K562 (cell line): ENCODE data around the gene STAM2. TPM values are rescaled to one million over a fixed set of nuclear protein-coding genes. Genes with fewer than 3 reads are reported as not detected.

Experiments
- ATAC-seq: fragments of 200-7000 bp; cut with Tn5 transposase; 3 replicates; pipeline ENCODE4 v1.9.1; 2020; ENCODE audit warnings: moderate library complexity
- BruUV-seq: library from RNA; stranded (reverse); fragments of 400-500 nt; replicated peaks from 2 replicates; lab custom pipeline; 2021; lab: Mats Ljungman, UMichigan
- CTCF ChIA-PET: fragments of 300-600 bp; formaldehyde crosslinking; extraction: SDS; loops from one replicate; lab custom pipeline; 2021; ENCODE audit warnings: low intra/inter-chr PET ratio; lab: Yijun Ruan, JAX
- POLR2A ChIA-PET: fragments of 300-600, 350-650 bp; sonication (Branson Sonifier 250); formaldehyde crosslinking; extraction: SDS; loops from one replicate; lab custom pipeline; 2021; ENCODE audit warnings: antibody characterized with exemption, inconsistent platforms; lab: Yijun Ruan, JAX
- DNase-seq, 4 experiments: peaks; one replicate each; pipeline versions ENCODE4 v3.0.0 to v3.0.0-alpha.2; 2011 to 2018; ENCODE audit warnings: low spot score in 3 of 4, mixed read lengths in 3 of 4; ENCODE audit errors: extremely low read depth in 1 of 4
- FAIRE-seq: peaks from 2 replicates; lab custom pipeline; 2011; peaks lifted over from hg19 to GRCh38; lab: Jason Lieb, UNC
- H2AFZ ChIP-seq: 2 replicates; pipeline ENCODE4 v1.6.0; 2011; ENCODE audit warnings: low read depth, low read length, control low read depth, inconsistent platforms
- H3K27ac ChIP-seq: fragments of 200-600 bp; 3 replicates; pipeline ENCODE4 v1.8.0; 2011; ENCODE audit warnings: low read depth, mild to moderate bottlenecking, control low read depth, inconsistent platforms, low read length, moderate library complexity, mixed read lengths; ENCODE audit errors: extremely low read depth
- H3K27me3 ChIP-seq, 2 experiments: fragments of 300-600 bp in 1 of 2; 2 replicates in 1 of 2; 3 replicates in 1 of 2; pipeline versions ENCODE4 v1.6.0 to v1.8.0; 2011; ENCODE audit warnings: inconsistent platforms in 2 of 2, low read length in 2 of 2, mild to moderate bottlenecking in 1 of 2, mixed read lengths in 1 of 2, moderate library complexity in 1 of 2; ENCODE audit not compliant: control insufficient read depth in 2 of 2, insufficient read depth in 2 of 2
- H3K36me3 ChIP-seq: fragments of 300-600 bp; 3 replicates; pipeline ENCODE4 v1.8.0; 2011; ENCODE audit warnings: mild to moderate bottlenecking, low read length, inconsistent platforms; ENCODE audit not compliant: control insufficient read depth, insufficient read depth
- H3K4me1 ChIP-seq, 2 experiments: fragments of 200-600 bp in 1 of 2; replicated peaks in 1 of 2; 2 replicates in 1 of 2; 3 replicates in 1 of 2; pipeline versions ENCODE4 v1.5.1 to v1.8.0; 2011; ENCODE audit warnings: inconsistent platforms in 2 of 2, low read length in 2 of 2, mild to moderate bottlenecking in 1 of 2, mixed read lengths in 1 of 2, moderate library complexity in 1 of 2; ENCODE audit not compliant: control insufficient read depth in 2 of 2, insufficient read depth in 2 of 2
- H3K4me2 ChIP-seq: 2 replicates; pipeline ENCODE4 v1.6.1; 2011; ENCODE audit warnings: low read length, control low read depth, inconsistent platforms, mixed read lengths; ENCODE audit not compliant: insufficient read depth
- H3K4me3 ChIP-seq: fragments of 200-600 bp; sonication (generic), shearing (Covaris generic); 2 replicates; pipeline ENCODE4 v1.5.1; 2016; ENCODE audit warnings: control low read depth, inconsistent platforms
- H3K79me2 ChIP-seq: fragments of 200-600 bp; 3 replicates; pipeline ENCODE4 v1.8.0; 2011; ENCODE audit warnings: low read length, inconsistent platforms; ENCODE audit not compliant: control insufficient read depth, insufficient read depth
- H3K9ac ChIP-seq, 2 experiments: 2 replicates each; pipeline versions ENCODE4 v1.6.0 to v1.6.1; 2011; ENCODE audit warnings: low read depth in 2 of 2, low read length in 2 of 2, control low read depth in 1 of 2, inconsistent platforms in 1 of 2, mild to moderate bottlenecking in 1 of 2, mixed read lengths in 1 of 2; ENCODE audit not compliant: insufficient read depth in 1 of 2
- H3K9me1 ChIP-seq: one replicate; pipeline ENCODE4 v1.6.0; 2011; ENCODE audit warnings: inconsistent platforms, mild to moderate bottlenecking, low read length, moderate library complexity; ENCODE audit not compliant: control insufficient read depth, insufficient read depth
- H3K9me3 ChIP-seq: replicated peaks from 2 replicates; pipeline ENCODE4 v1.5.1; 2011; ENCODE audit warnings: low read depth, low read length, inconsistent platforms; ENCODE audit not compliant: control insufficient read depth, insufficient read depth
- H4K20me1 ChIP-seq: replicated peaks from 2 replicates; pipeline ENCODE4 v1.6.1; 2011; ENCODE audit warnings: low read length, inconsistent platforms, mixed read lengths; ENCODE audit not compliant: control insufficient read depth, insufficient read depth
- BCL6 ChIP-seq: fragments of 250-450 bp; sonication (Bioruptor Pico); IDR thresholded peaks from 2 replicates; pipeline ENCODE4 v1.4.0; 2020
- MBD1 ChIP-seq: fragments of 250-450 bp; sonication (Bioruptor Pico); IDR thresholded peaks from 2 replicates; pipeline ENCODE4 v1.8.0; 2022; ENCODE audit warnings: inconsistent platforms
- ZBTB7A ChIP-seq: IDR thresholded peaks from 2 replicates; pipeline ENCODE4 v1.6.1; 2011; ENCODE audit warnings: low read depth, mild to moderate bottlenecking, low read length, moderate library complexity, borderline replicate concordance; ENCODE audit not compliant: control insufficient read depth
- ZNF584 ChIP-seq: fragments of 200-800 bp; sonication (Bioruptor generic); IDR thresholded peaks from 2 replicates; pipeline ENCODE4 v1.6.1; 2016; ENCODE audit warnings: low read depth, mild to moderate bottlenecking, missing genetic modification characterization, missing compliant biosample characterization
- WGBS: fragments of 100-300 bp; shearing (Covaris generic); methylation state at CpG from one replicate; pipeline ENCODE4 v1.1.6; 2016; ENCODE audit warnings: low coverage, mixed read lengths; ENCODE audit not compliant: insufficient coverage; ENCODE audit errors: missing lambda C conversion rate; 5-methylcytosine and 5-hydroxymethylcytosine counted together
- in situ Hi-C: fragments of 300-500 bp; cut with MboI; formaldehyde crosslinking; loops from 4 replicates; pipeline ENCODE4 v1.15.0; 2018; ENCODE audit warnings: inconsistent platforms, mixed read lengths
- intact Hi-C: fragments of 100-400 bp; cut with micrococcal nuclease; formaldehyde crosslinking; loops from 2 replicates; pipeline ENCODE4 v1.14.2; 2022
- polyA plus RNA-seq, 8 experiments: library from polyadenylated mRNA; depleted of rRNA in 4 of 8; stranded (reverse) in 5 of 8; unstranded in 3 of 8; fragments of >200 nt; fragmentation: Nextera tagmentation in 2 of 8; fragmentation: Illumina TruSeq in 1 of 8; extraction: Ambion mirVana in 2 of 8; extraction: Trizol in 1 of 8; gene quantifications; 2 replicates each; pipeline versions ENCODE4 v1.2.1 to v1.2.3, GENCODE V29; 2011 to 2014; ENCODE audit warnings: inconsistent platforms in 1 of 8, missing spikeins in 1 of 8
- total RNA-seq, 7 experiments: library from RNA; depleted of rRNA in 6 of 7; stranded (reverse); fragments of >200 nt in 6 of 7; fragmentation: Illumina TruSeq in 2 of 7; extraction: Trizol in 2 of 7; gene quantifications; 2 replicates each; pipeline versions ENCODE4 v1.2.1 to v1.2.3, GENCODE V29; 2011 to 2021; ENCODE audit warnings: low replicate concordance in 1 of 7

STAM2 gene
- total and polyA plus RNA-seq, 9 of the 15 experiments (the other 6 are each of a cell fraction or from before 2014, with no cell fraction given), result 4.5 to 13.9 (median 8.7) TPM

- Histone ChIP-seq H3K9me3 (no peaks in the 10 kb centered on the region), H3K4me3 (no peak overlapping the region), H3K9me1 (no peaks in the 10 kb centered on the region), H3K79me2 (no peaks in the 10 kb centered on the region), H4K20me1 (no peaks in the 10 kb centered on the region), H3K27ac (no peak overlapping the region), H3K4me2 (no peak overlapping the region), H3K4me1 (no peaks in the 10 kb centered on the region), H3K36me3 (no peaks in the 10 kb centered on the region), H2AFZ (no peak overlapping the region), H3K9ac (no peak overlapping the region), H3K27me3 (peaks cover 3 to 16% of the 10 kb centered on the region in 2 experiments; a peak in 4 of 5 replicates)
- DNase-seq (no peak), ATAC-seq (no peak), FAIRE-seq (no peak)
- intact Hi-C loops (no loop called here), in situ Hi-C loops (no loop called here)
- POLR2A ChIA-PET, result no interaction called here
- no TSS peak for BruUV-seq
- CTCF ChIA-PET, result no interaction called here
- WGBS, result 0% methylated on average over 4 of the region's 4 CpGs
- TF ChIP-seq ZBTB7A (no peak), ZNF584 (CRISPR knock-in tag) (no peak), MBD1 (CRISPR knock-in tag) (no peak), BCL6 (CRISPR knock-in tag) (no peak)
These were observed 43.7 kb upstream of the STAM2 start for GRCh38 chr2:152219077-152219828.
